Tibial artery (tissue), 4 donors: ENCODE data around the gene ZNF217.
"Not testable (repeated sequence)": the region's sequence is repeated elsewhere in the genome, so short reads cannot be mapped to it uniquely, and the experiment has no call there.

ENCODE experiments used
- DNase-seq, 2 donors: peaks; one replicate each; pipeline ENCODE4 v3.0.0-alpha.2; 2019
- H3K27ac ChIP-seq, 2 donors: fragments of 200-600 bp; sonication (generic) in 1 of 2; 1 replicate in 1 of 2; 2 replicates in 1 of 2; pipeline ENCODE4 v1.5.1; 2018 to 2019; ENCODE audit warnings: mild to moderate bottlenecking in 1 of 2
- H3K27me3 ChIP-seq, 2 donors: fragments of 200-600 bp; sonication (generic) in 1 of 2; one replicate each; pipeline versions ENCODE4 v1.5.1 to v1.6.0; 2016 to 2019
- H3K36me3 ChIP-seq, 3 donors: fragments of 200-600 bp; sonication (generic) in 2 of 3; one replicate each; pipeline ENCODE4 v1.5.1; 2016 to 2019; ENCODE audit warnings: mild to moderate bottlenecking in 2 of 3
- H3K4me1 ChIP-seq, 4 donors: fragments of 200-600 bp; sonication (generic) in 2 of 4; 1 replicate in 3 of 4; 2 replicates in 1 of 4; pipeline ENCODE4 v1.5.1; 2016 to 2019
- H3K4me3 ChIP-seq, 2 donors: fragments of 200-600 bp; sonication (generic) in 1 of 2; 1 replicate in 1 of 2; 2 replicates in 1 of 2; pipeline ENCODE4 v1.5.1; 2018 to 2019; ENCODE audit warnings: mild to moderate bottlenecking in 2 of 2
- H3K9me3 ChIP-seq, 3 donors: fragments of 200-600 bp; sonication (generic) in 1 of 3; one replicate each; pipeline ENCODE4 v1.5.1; 2016 to 2019
- intact Hi-C: fragments of 100-400 bp; cut with DNase I; formaldehyde crosslinking; loops from one replicate; pipeline ENCODE4 v1.15.0; 2023; ENCODE audit warnings: low total_unique reads
- TF ChIP-seq, protein P1 (sequence below), 2 experiments: fragments of 200-600 bp in 1 of 2; fragments of 450-650 bp in 1 of 2; IDR thresholded peaks; one replicate each; pipeline ENCODE4 v1.5.1; 2017 to 2019; ENCODE audit warnings: antibody characterized with exemption in 2 of 2, mild to moderate bottlenecking in 1 of 2, moderate library complexity in 1 of 2

The ZNF217 gene

GRCh38 chr20:53550280-53551187 is 43.1 kb downstream of the ZNF217 start:
- DNase-seq = no peak

GRCh38 chr20:53547664-53548239 is 45.9 kb downstream of the ZNF217 start:
- intact Hi-C loops = no loop called here
- no peaks in the 10 kb centered on the region for H3K36me3 ChIP-seq
- H3K4me1 ChIP-seq = no peaks in the 10 kb centered on the region
- H3K9me3 ChIP-seq = no peaks in the 10 kb centered on the region
- no peak overlapping the region for H3K4me3 ChIP-seq
- H3K27me3 ChIP-seq = no peaks in the 10 kb centered on the region
- peak in 1 of 2 donors; percentile 26 for DNase-seq
- no peak overlapping the region for H3K27ac ChIP-seq
- TF ChIP-seq, protein P1, sequence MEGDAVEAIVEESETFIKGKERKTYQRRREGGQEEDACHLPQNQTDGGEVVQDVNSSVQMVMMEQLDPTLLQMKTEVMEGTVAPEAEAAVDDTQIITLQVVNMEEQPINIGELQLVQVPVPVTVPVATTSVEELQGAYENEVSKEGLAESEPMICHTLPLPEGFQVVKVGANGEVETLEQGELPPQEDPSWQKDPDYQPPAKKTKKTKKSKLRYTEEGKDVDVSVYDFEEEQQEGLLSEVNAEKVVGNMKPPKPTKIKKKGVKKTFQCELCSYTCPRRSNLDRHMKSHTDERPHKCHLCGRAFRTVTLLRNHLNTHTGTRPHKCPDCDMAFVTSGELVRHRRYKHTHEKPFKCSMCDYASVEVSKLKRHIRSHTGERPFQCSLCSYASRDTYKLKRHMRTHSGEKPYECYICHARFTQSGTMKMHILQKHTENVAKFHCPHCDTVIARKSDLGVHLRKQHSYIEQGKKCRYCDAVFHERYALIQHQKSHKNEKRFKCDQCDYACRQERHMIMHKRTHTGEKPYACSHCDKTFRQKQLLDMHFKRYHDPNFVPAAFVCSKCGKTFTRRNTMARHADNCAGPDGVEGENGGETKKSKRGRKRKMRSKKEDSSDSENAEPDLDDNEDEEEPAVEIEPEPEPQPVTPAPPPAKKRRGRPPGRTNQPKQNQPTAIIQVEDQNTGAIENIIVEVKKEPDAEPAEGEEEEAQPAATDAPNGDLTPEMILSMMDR (IDR thresholded peaks at IDR 0.05) = peak; percentile 48 to 54

More at GRCh38 chr20:53550280-53551187, 43.1 kb downstream of the ZNF217 start:
- Histone ChIP-seq H3K4me1 (no peaks in the 10 kb centered on the region), H3K4me3 (no peak overlapping the region), H3K27me3 (no peaks in the 10 kb centered on the region), H3K27ac (no peak overlapping the region), H3K36me3 (no peaks in the 10 kb centered on the region), H3K9me3 (no peaks in the 10 kb centered on the region)
- intact Hi-C loops = no loop called here
- TF ChIP-seq, protein P1 (IDR thresholded peaks at IDR 0.05) = no peak

DNA sequence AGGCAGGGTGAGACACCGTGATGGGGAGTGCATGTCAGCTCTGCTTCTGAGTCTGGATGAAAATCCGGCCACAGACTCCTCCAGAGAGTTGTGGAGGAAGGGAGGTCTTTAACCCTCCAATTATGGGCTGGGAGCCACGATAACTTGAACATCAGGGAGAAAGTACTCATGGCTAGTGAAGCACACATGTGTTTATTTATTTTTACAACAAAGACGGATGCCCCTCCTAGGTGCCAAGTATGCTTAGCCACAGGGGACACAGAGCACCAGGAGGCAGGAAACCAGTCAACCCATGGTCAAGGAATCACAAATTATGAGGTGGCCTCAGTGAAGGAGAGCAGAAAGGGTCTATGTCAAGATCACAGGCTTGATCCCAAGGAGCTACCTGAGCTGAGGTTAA is 54.1 kb downstream of the ZNF217 start:
- intact Hi-C loops = no loop called here
- H3K4me3 ChIP-seq = no peak overlapping the region
- TF ChIP-seq, protein P1 (IDR thresholded peaks at IDR 0.05) = no peak
- no peak for DNase-seq
- H3K27me3 ChIP-seq = no peaks in the 10 kb centered on the region
- H3K27ac ChIP-seq = no peak overlapping the region
- H3K4me1 ChIP-seq = no peaks in the 10 kb centered on the region
- H3K9me3 ChIP-seq = no peaks in the 10 kb centered on the region
- no peaks in the 10 kb centered on the region for H3K36me3 ChIP-seq

DNA sequence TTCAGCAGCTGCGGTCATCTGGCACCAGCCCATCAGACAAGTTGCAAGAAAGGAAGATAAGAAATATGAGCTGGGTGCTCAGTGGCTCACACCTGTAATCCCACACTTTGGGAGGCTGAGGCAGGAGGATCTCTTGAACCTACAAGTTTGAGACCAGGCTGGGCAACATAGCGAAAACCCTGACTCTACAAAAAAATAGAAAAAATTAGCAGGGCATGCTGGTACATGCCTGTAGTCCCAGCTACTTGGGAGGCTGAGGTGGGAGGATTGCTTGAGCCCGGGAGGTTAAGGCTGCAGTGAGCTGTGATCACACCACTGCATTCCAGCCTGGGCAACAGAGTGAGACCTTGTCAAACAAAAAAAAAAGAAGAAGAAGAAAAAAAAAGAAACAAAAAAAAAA is 57.3 kb downstream of the ZNF217 start:
- H3K27me3 ChIP-seq, H3K4me3 ChIP-seq, H3K9me3 ChIP-seq, H3K27ac ChIP-seq, H3K4me1 ChIP-seq, intact Hi-C loops, H3K36me3 ChIP-seq, DNase-seq: not testable (repeated sequence)

- no peak overlapping the region for H3K4me3 ChIP-seq
Observed at GRCh38 chr20:53535878-53536277, 57.8 kb downstream of the ZNF217 start.

More at GRCh38 chr20:53535878-53536277, 57.8 kb downstream of the ZNF217 start:
- intact Hi-C loops = no loop called here
- Histone ChIP-seq H3K27ac (no peak overlapping the region), H3K9me3 (no peaks in the 10 kb centered on the region), H3K27me3 (peaks cover 0 to under 1% of the 10 kb centered on the region in 2 donors), H3K36me3 (no peaks in the 10 kb centered on the region), H3K4me1 (no peaks in the 10 kb centered on the region)
- DNase-seq = no peak
- TF ChIP-seq, protein P1 (IDR thresholded peaks at IDR 0.05) = no peak
